GM18909 (cell line): ENCODE data around the gene VWA3B.
"Not testable (repeated sequence)": the region's sequence is repeated elsewhere in the genome, so short reads cannot be mapped to it uniquely, and the experiment has no call there.

Experiments
- ATAC-seq: cut with Tn5 transposase; IDR thresholded peaks from one replicate; pipeline ENCODE4 v1.9.1; 2021; ENCODE audit warnings: mild to moderate bottlenecking; ENCODE audit not compliant: unreplicated experiment, poor library complexity

Gene VWA3B

DNA sequence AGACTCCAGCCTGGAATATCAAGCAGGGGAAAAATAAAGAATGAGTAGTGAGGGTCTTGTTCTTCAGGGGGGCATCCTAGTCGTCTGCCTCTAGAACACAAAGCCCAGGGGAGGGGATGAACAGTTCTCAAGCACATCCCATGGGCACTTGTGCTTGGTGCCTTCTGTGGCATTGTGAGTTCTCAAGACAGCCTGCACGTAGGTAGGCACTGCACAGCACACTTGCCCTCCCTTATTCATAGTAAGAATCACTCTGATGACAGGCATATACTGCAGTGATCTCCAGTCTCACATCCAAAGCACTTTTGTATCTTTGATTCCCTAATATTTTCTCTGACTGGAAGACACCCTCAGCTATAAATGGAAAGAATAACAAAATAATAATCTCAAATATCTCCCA lies 154.6 kb downstream of the VWA3B start:
- no peak for ATAC-seq

DNA sequence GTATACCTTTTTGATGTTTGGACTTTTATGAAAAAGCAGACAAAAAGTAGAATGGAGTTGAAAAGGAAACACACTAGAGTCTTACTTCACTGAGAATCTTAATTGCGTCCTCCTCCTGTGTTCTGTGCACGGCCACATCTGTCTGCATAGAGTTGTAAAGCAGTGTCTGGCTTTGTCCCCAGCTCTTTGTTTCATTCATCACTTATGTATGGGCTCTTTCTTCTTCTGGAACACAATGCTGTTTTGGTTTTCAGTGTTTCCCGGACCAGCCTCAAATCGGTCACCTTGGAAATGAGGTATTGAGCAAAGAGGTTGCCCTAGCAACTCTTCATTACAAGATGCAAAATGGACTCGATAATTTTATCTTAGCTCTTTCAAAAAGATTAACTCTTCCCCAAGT lies 155.0 kb downstream of the VWA3B start:
- no peak for ATAC-seq

DNA sequence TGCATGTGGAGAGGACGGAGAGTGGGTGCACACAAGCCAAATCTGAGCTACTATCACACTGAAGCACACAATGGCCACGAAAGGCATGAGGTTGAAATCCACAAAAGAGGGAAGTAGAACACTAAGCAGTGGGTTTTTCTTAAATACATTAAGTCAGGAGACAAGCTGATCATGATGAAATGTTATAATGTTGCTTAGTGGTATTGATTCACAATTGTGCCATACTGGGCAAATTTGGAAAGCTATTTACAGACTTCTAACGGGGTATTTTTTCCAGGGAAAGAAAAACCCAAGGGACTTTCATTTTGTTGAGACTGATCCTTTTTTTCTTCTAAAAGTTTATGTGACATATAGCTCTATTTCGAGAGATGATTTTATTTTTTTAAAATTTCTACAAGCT lies 158.5 kb downstream of the VWA3B start:
- ATAC-seq, result no peak

DNA sequence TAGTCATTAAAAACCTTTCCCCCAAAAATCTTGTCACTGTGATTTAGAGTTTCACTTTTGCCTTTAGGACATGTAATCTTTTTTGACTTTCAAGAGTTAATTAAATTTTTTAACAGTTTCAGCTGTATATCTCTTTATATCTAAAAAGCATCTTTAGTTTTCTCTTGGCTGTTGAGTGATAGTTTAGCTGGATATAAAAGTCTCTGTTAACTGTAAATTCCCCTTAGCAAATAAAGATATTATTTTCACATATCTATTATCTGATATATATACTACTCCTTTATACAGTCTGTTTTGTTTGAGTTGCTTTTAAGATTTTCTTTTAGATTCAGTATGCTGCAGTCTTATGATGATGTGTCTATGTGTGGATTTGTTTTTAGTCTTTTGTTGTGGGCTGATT lies 160.4 kb downstream of the VWA3B start:
- ATAC-seq, result no peak

DNA sequence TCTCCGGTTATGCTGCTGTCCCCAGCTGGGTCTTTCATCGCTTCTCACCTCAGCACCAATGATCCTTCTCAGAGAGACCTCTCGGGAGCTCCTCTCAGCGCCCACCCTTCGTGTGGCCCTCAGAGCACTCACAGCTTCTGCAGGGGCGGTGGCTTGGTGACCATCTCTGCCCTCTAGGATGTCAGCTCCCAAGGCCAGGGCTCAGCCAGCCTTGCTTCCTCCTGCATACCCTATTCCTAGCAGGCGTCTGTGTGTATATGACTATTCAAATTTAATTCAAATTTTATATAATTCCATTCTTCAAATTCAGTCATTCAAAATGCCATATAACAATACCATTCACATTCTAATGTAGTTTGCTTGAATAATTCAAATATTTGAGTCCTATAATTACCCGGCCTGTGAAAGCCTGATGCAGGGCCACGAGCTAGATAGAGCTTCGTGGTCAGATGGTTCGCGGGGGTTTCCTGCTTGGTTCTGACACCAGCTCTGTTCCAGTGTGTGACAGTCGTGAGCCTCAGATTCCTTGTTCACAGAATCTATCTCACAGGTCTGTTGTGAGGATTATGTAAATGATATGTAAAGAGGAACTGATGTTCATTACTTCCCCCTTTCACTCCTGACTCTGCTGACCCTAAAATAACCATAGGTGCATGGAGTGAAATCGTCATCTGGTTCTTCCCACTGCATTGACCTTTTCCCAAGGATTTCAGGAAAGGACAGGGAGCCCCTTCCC lies 165.2 kb downstream of the VWA3B start:
- ATAC-seq, result no peak

DNA sequence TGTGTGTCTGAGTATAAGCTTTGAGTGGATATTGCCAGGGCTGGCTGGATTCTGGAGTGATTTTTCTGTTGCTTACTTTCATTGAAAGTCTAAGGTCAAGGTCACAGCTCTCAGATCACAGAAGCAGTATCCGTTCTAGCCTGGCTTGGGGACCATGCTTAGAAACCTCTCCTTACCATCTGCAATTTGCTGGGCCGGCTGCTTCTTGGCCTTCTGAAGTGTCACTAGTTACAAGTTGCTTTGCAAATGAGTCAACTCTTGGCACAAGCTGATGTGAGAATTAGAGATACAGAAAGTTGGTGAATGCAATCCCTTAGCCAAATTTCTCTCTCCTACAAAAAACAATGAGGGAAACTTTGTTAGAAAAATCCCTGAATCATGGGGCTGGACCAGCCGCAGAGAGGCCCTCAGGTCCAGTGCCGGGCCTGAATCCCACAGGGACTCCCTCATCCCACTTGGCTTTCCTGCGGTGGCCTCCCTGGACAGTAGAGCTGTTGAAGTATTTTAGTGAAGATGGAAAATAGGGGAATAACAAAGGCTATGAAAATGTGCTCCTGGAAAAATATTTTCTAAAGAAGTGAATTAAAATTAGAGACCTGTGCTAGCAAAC lies 166.6 kb downstream of the VWA3B start:
- ATAC-seq, result no peak

DNA sequence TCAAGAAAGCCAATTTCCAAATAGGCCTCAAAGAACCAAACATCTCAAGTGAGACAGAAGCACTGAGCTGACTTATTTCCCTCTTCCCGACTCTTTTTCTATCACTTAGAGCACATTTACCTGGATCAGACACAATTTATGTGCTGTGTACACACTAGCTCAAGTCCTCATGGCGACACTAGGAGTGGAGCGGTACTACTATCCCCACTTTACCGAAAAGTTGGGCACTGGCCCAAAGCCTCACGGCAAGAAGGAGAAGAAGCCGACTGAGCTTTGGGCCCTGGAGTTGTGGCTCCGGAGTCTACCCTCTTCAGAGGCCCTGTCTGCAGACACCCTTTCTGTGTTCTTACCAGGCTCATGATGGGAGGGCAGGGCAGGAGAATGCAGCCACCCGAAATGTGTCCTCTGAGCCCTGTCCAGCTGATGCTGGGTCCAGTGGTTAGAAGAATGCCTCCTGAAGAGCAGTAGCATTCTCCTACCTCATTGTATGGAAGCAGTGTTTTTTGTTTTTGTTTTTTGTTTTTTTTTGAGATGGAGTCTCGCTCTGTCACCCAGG lies 167.6 kb downstream of the VWA3B start:
- no peak for ATAC-seq

DNA sequence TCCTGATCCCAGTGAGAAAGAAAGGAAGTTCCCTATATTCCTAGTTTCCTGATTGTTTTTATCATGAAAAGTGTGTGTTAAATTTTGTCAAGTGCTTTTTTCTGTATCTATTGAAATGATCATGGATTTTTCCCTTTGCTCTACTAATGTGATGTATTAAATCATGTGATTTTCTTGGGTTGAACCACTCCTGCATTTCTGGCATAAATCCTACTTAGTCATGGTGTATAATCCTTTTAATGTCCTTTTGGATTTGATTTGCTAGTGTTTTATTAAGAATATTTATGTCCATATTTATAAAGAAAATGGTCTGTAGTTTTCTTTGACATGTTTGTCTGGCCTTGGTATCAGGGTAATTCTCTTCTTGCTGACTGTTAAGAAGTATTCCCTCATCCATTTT lies 171.9 kb downstream of the VWA3B start:
- no peak for ATAC-seq

DNA sequence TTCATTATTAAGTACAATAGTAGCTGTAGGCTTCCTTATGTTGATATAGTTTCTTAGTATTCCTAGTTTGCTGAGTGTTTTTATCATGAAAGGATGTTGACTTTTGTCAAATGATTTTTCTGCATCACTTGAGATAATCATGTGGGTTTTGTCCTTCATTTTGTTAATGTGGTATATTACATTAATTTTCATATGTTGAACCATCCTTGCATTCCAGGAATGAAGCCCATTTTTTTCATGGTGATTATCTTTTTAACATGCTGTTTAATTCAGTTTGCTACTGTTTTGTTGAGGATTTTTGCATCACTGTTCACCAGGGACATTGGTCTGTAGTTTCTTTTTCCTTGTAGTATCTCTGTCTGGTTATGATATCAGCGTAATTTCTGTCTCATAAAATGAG lies 176.4 kb downstream of the VWA3B start:
- no peak for ATAC-seq

DNA sequence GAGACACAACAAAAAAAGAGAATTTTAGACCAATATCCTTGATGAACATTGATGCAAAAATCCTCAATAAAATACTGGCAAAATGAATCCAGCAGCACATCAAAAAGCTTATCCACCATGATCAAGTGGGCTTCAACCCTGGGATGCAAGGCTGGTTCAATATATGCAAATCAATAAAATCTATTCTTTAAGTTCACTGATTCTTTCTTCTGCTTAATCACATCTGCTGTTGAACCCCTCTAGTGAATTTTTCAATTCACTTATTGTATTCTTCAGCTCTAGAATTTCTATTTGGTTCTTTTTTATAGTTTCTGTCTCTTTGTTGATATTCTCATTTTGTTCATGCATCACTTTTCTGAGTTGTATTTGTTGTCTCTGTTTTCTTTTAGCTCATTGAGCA lies 181.3 kb downstream of the VWA3B start:
- not testable (repeated sequence) for ATAC-seq

DNA sequence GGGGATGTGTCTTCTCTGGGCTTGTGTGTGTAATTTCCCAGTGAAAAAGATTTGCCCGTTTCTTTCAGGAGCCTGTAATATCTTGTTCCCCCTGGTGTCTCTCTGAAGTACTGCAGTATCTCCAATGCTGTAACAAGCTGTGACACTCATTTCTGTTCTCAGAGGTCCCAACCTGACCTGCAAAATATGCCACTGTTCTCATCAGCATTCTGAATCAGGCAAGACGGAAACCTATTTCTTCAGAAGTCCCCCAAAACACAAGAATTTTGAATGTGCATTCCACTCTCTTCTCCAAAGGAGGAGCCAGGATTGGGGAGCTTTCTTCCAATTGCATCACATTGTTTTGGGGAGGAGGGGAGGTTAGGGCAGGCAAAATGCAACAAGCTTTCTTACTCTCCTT lies 182.3 kb downstream of the VWA3B start:
- ATAC-seq, result no peak

DNA sequence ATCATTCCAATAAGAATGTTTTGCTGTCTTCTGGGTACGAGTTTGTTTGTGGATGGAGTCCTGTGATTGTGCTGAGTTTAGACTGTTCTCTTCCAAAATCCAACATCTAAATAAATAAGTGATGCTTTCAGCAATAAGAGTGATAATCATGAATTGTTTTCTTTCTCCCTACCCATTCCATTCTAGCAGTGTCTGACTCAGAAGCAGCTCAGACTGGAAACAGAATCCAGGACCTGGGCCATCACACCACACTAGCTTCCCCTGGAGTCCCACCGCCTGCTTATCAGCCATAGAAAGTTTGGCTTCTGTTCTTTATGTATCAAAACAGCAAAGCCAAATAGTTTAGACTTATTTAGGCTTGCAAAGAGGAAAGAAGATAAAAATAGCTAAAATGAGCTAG lies 182.9 kb downstream of the VWA3B start:
- ATAC-seq, result no peak

DNA sequence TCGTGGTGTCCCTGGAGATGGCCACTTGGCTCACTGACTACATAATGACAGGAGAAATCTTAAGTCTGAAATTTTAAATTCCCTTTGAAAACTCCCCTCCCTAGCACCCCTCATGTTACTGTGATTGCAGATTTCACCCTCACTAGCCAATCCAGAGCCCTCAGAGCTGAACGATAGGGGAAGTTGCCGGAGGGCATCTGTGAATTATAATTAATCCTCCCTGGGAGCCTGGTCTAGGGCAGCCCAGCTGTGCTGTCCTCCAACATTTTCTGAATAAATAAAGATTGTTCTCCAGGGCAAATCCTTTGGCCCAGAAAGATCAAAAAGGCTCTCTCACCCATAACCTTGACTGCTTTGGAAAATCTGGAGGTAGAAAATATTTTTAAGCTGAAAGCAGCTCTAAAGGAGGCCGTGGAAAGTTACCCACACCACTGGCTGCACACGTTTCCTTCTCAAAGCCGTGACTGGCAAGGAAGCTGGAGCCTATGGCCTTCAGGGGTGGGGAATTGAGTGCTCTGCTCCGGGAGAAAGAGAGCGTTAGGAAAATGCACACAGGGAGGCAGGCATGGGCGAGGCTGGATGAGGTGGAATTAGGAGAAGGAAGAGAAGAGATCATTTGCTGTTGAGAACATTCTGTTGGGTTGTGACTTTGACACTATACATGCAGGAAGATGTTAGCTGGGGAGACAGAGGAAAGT lies 190.3 kb downstream of the VWA3B start:
- no peak for ATAC-seq

DNA sequence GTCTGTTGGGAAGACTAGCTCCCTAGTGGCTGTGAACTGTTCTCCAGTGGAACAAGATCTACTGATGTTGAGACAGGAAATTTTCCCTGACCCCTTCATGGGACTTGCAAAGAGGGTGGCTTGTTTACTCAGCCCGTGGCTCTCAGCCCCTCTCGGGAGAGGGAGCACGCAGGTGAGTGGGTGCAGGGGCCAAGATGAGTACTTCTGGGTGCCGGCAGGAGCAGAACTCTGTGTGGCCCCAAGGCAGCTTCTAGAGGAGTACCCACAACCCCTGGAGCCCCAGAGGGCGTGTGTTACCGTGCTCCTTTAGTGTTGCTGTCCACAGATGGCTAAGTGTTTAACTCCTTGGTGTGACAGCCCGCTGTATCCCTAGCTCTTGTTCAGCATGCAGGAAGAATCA lies 191.1 kb downstream of the VWA3B start:
- ATAC-seq, result no peak

DNA sequence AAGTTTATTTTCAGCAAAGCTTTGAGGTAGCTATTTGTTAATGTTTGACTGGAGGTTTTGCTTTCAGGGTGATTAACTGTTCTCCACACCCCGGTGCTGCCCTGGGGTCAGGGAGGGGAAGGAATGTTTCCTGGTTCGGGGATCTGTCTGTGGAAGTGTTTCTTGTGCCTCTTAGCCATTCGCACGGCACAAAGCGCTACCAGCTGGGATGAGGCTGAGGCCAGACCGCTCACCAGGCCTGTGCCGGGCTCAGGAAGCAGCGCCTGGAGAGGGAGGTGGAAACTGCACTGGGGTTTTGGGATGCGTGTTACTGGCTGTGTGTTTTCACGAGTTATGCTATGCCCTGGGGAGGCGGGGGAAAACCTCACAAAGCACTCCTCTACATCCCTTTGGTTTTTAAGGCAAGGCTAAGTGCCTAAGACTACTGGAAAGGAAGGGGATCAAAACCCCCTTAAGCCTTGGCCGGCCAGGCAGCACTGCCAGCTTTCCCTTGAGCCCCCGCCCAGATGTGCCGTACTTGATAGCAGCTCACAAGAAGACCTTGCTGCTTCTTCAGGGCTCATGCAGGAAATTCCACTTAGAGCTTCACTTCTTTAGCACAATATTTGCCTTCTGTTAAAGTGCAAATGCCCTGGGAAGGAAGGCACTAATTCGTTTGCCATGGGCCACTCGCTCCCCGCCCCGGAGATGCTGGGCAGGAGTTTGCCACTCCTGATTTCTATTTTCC lies 193.6 kb downstream of the VWA3B start:
- ATAC-seq, result peak; percentile 67

DNA sequence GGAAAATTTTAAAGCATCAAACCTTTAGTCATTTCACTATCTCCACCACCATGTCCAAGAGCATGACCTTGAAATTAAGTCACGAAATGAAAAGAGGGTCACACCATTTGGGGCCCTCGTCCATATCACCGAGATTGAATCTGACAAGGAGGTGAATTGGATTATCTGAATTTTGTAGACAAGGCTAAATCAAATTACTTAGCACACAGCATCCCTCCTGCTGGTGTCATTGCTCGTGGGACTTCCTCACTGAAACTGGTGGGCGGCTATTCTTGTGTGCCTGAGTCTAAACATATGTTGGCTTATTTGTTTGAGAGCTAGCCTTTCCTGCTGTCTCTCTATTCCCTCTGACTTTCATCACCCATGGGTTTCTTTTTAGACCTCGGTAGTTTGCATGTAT lies 194.6 kb downstream of the VWA3B start:
- ATAC-seq, result no peak

DNA sequence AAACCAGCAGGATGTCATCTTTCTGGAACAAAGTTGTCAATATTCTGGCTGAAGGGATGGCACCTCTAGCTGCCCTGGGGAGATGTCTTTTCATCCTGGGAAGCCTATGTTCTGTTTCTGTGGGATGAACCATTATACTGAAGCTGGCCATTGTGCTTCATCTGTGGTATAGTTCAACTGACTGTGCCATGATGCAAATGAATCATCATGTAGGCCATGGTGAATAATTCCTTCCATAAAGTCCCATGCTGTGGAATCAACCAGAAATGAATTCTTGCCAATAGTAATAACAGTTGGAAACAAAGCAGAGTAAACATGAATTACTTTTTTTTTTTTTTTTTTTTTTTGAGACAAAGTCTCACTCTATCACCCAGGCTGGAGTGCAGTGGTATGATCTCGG lies 195.1 kb downstream of the VWA3B start:
- ATAC-seq, result no peak

DNA sequence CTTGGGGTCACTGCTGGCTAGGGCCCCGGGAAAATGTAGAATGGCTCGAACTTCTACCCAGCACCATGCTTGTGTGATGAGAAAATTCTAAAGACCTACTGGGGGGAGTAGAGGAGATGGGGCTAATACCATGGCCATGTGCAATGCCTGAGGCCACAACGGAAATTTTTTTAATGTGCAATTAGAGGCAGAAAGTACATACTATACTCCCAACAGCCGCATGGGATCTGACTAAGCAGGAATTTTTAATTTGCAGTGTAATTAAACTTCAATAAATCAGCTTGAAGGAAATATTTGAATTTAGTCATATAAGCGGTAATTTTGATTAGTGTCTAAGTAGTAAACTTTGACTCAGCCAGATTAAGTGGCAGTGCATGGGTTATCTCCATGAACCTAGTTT lies 206.1 kb downstream of the VWA3B start:
- ATAC-seq, result no peak

DNA sequence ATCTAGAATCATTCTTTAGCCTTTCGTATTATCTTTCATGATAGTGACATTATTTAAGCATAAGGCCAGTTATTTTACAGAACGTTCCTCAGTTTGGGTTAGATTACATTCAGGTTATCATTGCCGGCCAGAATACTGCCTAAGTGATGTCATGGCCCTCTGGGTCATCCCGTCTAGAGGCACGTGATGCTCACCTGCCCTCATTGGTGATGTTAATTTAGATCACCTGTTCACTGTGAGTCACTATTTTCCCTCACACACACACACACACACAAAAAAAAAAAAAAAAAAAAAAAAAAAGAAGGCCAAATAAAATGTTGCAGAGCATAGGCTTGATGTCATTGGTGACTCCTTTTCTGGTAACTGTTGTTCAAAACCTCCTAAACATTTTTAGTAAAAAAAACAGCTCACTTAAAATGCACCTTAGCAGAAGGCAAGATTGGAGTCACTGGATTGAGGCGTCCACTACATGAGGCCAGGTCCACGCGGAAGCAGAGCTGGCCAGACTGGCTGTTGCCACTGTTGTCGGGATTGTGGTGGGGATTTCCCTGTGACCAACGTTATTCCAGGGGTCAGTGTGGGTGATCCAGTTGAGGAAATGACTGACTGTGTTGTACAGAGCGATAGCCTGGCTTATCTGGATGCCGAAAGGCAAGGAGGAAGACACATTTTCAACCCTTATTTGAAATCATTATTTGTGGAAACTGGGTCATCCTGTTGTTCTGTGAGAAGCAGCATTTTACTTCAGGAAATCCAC lies 207.1 kb downstream of the VWA3B start:
- no peak for ATAC-seq

DNA sequence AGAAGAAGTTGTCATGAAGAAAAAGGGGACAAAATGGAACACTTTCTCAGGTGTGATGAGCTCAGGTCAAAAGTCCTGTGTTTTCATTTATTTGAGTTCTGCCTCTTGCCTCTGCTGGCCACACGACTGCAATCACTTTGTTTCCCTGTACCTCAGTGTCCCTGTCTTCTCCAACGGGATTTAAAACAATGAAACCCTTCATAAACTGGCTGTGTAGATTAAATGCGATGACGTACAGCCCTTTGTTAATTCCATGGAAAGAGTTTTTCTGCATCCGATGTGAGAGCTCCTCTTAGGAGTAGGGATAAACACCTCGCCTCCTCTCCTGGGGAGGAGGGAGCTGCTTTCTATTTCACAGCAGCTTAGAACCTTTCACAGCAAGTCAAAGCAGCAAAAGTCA lies 207.7 kb downstream of the VWA3B start:
- no peak for ATAC-seq
